Neural progenitor cell (in vitro differentiated cells): ENCODE data around the gene ACOT2. TPM values are rescaled to one million over a fixed set of nuclear protein-coding genes. Genes with fewer than 3 reads are reported as not detected.
"Not testable (repeated sequence)": the region's sequence is repeated elsewhere in the genome, so short reads cannot be mapped to it uniquely, and the experiment has no call there.

ENCODE experiments used
- DNase-seq: peaks from one replicate; pipeline ENCODE4 v3.0.0-alpha.2; 2016; ENCODE audit warnings: low spot score
- H2AFZ ChIP-seq: fragments of 200-600 bp; sonication (generic); replicated peaks from 2 replicates; pipeline ENCODE4 v1.6.1; 2016; ENCODE audit warnings: antibody characterized with exemption
- H3F3A ChIP-seq: fragments of 200-600 bp; sonication (generic); 2 replicates; pipeline ENCODE4 v1.6.1; 2016; ENCODE audit warnings: antibody characterized with exemption, low read depth
- H3K27ac ChIP-seq: fragments of 200-600 bp; sonication (generic); 2 replicates; pipeline ENCODE4 v1.5.1; 2016; ENCODE audit warnings: mild to moderate bottlenecking
- H3K27me3 ChIP-seq: fragments of 200-600 bp; sonication (generic); 2 replicates; pipeline ENCODE4 v1.6.1; 2016; ENCODE audit warnings: mild to moderate bottlenecking, moderate library complexity
- H3K36me3 ChIP-seq: fragments of 200-600 bp; sonication (generic); 2 replicates; pipeline ENCODE4 v1.5.1; 2016
- H3K4me1 ChIP-seq: fragments of 200-600 bp; sonication (generic); 2 replicates; pipeline ENCODE4 v1.6.1; 2016; ENCODE audit warnings: mixed run types
- H3K4me2 ChIP-seq: fragments of 200-600 bp; sonication (generic); 2 replicates; pipeline ENCODE4 v1.6.1; 2016
- H3K4me3 ChIP-seq: fragments of 200-600 bp; sonication (generic); 2 replicates; pipeline ENCODE4 v1.5.1; 2016
- H3K79me2 ChIP-seq: fragments of 200-600 bp; sonication (generic); 2 replicates; pipeline ENCODE4 v1.6.1; 2016; ENCODE audit warnings: low read depth
- H3K9ac ChIP-seq: fragments of 200-600 bp; sonication (generic); 2 replicates; pipeline ENCODE4 v1.6.1; 2016
- H3K9me3 ChIP-seq: fragments of 200-600 bp; sonication (generic); 2 replicates; pipeline ENCODE4 v1.5.1; 2016; ENCODE audit warnings: low read depth
- H4K20me1 ChIP-seq: fragments of 200-600 bp; sonication (generic); 2 replicates; pipeline ENCODE4 v1.6.1; 2016; ENCODE audit warnings: low read depth
- H3K27ac Mint-ChIP-seq: 3 replicates; pipeline ENCODE4 v1.8.0; 2021; ENCODE audit warnings: mixed read lengths
- H3K27me3 Mint-ChIP-seq: 2 replicates; pipeline ENCODE4 v1.8.0; 2022; ENCODE audit warnings: low read depth, mild to moderate bottlenecking, inconsistent platforms, moderate library complexity, mixed read lengths; ENCODE audit not compliant: insufficient read depth
- H3K36me3 Mint-ChIP-seq: 3 replicates; pipeline ENCODE4 v1.8.0; 2021; ENCODE audit warnings: mixed read lengths
- H3K4me1 Mint-ChIP-seq: 3 replicates; pipeline ENCODE4 v1.8.0; 2021; ENCODE audit warnings: mixed read lengths
- H3K4me3 Mint-ChIP-seq: 3 replicates; pipeline ENCODE4 v1.8.0; 2021; ENCODE audit warnings: mild to moderate bottlenecking, moderate library complexity, mixed read lengths
- H3K9me3 Mint-ChIP-seq: 3 replicates; pipeline ENCODE4 v1.8.0; 2020; ENCODE audit warnings: mixed read lengths
- EZH2 ChIP-seq: fragments of 200-600 bp; sonication (generic); IDR thresholded peaks from 2 replicates; pipeline ENCODE4 v1.6.1; 2017; ENCODE audit warnings: antibody characterized with exemption, mild to moderate bottlenecking, moderate library complexity
- EZH2phosphoT487 ChIP-seq: fragments of 200-600 bp; sonication (generic); IDR thresholded peaks from 2 replicates; pipeline ENCODE4 v1.6.1; 2017; ENCODE audit warnings: antibody characterized with exemption
- total RNA-seq: library from RNA; depleted of rRNA; stranded (reverse); fragments of >200 nt; gene quantifications from 2 replicates; pipeline ENCODE4 v1.2.3, GENCODE V29; 2015; ENCODE audit warnings: low replicate concordance
- TF ChIP-seq, protein P1 (sequence below): fragments of 200-600 bp; sonication (generic); IDR thresholded peaks from 2 replicates; pipeline ENCODE4 v1.5.1; 2017; ENCODE audit warnings: antibody characterized with exemption, mild to moderate bottlenecking

ACOT2 gene
- total RNA-seq, 1 donor from 2014 or later: 1.1 TPM

DNA sequence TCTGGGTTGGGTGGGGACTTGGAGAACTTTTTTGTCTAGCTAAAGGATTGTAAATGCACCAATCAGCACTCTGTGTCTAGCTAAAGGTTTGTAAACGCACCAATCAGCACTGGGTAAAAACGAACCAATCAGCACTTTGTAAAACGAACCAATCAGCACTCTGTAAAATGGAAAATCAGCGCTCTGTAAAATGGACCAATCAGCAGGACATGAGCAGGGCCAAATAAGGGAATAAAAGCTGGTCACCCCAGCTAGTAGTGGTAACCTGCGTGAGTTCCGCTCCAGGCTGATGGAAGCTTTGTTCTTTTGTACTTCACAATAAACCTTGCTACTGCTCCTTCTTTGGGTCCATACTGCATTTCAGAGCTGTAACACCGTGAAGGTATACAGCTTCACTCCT lies 1.7 kb upstream of the ACOT2 start:
- H3K9me3 Mint-ChIP-seq: peaks cover 8% of the 10 kb centered on the region
- Histone ChIP-seq H3K4me1 (no peaks in the 10 kb centered on the region), H3K36me3 (no peaks in the 10 kb centered on the region), H4K20me1 (no peaks in the 10 kb centered on the region), H3K79me2 (no peaks in the 10 kb centered on the region), H3K4me3 (no peak overlapping the region), H3F3A (no peaks in the 10 kb centered on the region), H3K27ac (no peak overlapping the region), H3K27me3 (peaks cover 5% of the 10 kb centered on the region), H3K9ac (no peak overlapping the region), H3K4me2 (no peak overlapping the region), H2AFZ (no peak overlapping the region), H3K9me3 (no peaks in the 10 kb centered on the region)
- H3K27me3 Mint-ChIP-seq: peaks cover 10% of the 10 kb centered on the region
- peaks cover 2% of the 10 kb centered on the region for H3K36me3 Mint-ChIP-seq
- TF ChIP-seq, protein P1, sequence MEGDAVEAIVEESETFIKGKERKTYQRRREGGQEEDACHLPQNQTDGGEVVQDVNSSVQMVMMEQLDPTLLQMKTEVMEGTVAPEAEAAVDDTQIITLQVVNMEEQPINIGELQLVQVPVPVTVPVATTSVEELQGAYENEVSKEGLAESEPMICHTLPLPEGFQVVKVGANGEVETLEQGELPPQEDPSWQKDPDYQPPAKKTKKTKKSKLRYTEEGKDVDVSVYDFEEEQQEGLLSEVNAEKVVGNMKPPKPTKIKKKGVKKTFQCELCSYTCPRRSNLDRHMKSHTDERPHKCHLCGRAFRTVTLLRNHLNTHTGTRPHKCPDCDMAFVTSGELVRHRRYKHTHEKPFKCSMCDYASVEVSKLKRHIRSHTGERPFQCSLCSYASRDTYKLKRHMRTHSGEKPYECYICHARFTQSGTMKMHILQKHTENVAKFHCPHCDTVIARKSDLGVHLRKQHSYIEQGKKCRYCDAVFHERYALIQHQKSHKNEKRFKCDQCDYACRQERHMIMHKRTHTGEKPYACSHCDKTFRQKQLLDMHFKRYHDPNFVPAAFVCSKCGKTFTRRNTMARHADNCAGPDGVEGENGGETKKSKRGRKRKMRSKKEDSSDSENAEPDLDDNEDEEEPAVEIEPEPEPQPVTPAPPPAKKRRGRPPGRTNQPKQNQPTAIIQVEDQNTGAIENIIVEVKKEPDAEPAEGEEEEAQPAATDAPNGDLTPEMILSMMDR: no peak
- no peak for TF ChIP-seq EZH2phosphoT487
- TF ChIP-seq EZH2: no peak
- no peak overlapping the region for H3K27ac Mint-ChIP-seq
- no peak for DNase-seq
- H3K4me1 Mint-ChIP-seq: peaks cover 30% of the 10 kb centered on the region
- H3K4me3 Mint-ChIP-seq: no peak overlapping the region

GRCh38 chr14:73567951-73568885 lies 795 bp upstream of the ACOT2 start:
- H3K27ac Mint-ChIP-seq: peak overlapping the region; percentile 27
- H3K4me3 ChIP-seq: no peak overlapping the region
- H2AFZ ChIP-seq: peak overlapping the region; percentile 50

DNA sequence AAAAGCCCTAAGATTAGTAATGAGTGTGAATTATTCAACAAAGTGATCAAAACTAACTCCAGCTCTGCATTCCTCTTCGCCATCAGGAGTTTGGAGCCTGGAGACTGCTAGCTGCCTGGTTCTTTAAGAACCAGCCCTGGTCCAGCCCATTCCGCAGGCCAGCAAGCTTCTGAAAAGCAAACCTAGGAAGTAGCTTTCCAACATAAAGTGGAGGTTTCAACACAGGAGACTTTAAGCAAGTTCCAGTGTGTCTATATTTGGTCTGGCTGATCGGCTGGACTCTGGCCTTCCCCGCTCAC lies 178 bp upstream of the ACOT2 start:
- H3K36me3 Mint-ChIP-seq, H4K20me1 ChIP-seq, DNase-seq, H3K9me3 ChIP-seq, H3K27ac ChIP-seq, H3K79me2 ChIP-seq, H3K36me3 ChIP-seq, H3K4me3 ChIP-seq, H3F3A ChIP-seq, H3K27me3 ChIP-seq, H3K9me3 Mint-ChIP-seq, H3K4me1 ChIP-seq, H3K9ac ChIP-seq: not testable (repeated sequence)
- H2AFZ ChIP-seq: peak overlapping the region; percentile 50
- Mint-ChIP-seq H3K27me3 (peaks cover 12% of the 10 kb centered on the region), H3K4me1 (peaks cover 30% of the 10 kb centered on the region), H3K4me3 (peak overlapping the region; percentile 81), H3K27ac (peak overlapping the region; percentile 27)
- H3K4me2 ChIP-seq: peak overlapping the region; percentile 32

More at GRCh38 chr14:73567951-73568885, 795 bp upstream of the ACOT2 start:
- peaks cover 11% of the 10 kb centered on the region for H3K27me3 Mint-ChIP-seq
- H3K4me3 Mint-ChIP-seq: peak overlapping the region; percentile 81
- Histone ChIP-seq H3F3A (no peaks in the 10 kb centered on the region), H3K9ac (no peak overlapping the region), H3K27ac (no peak overlapping the region), H3K9me3 (no peaks in the 10 kb centered on the region), H3K4me2 (peak overlapping the region; percentile 32), H3K79me2 (no peaks in the 10 kb centered on the region), H4K20me1 (no peaks in the 10 kb centered on the region), H3K4me1 (no peaks in the 10 kb centered on the region), H3K36me3 (no peaks in the 10 kb centered on the region), H3K27me3 (peaks cover 5% of the 10 kb centered on the region)
- H3K4me1 Mint-ChIP-seq: peaks cover 30% of the 10 kb centered on the region
- peaks cover 2% of the 10 kb centered on the region for H3K9me3 Mint-ChIP-seq
- DNase-seq: no peak
- TF ChIP-seq EZH2: no peak
- TF ChIP-seq, protein P1: no peak
- no peak for TF ChIP-seq EZH2phosphoT487
- peaks cover 3% of the 10 kb centered on the region for H3K36me3 Mint-ChIP-seq

DNA sequence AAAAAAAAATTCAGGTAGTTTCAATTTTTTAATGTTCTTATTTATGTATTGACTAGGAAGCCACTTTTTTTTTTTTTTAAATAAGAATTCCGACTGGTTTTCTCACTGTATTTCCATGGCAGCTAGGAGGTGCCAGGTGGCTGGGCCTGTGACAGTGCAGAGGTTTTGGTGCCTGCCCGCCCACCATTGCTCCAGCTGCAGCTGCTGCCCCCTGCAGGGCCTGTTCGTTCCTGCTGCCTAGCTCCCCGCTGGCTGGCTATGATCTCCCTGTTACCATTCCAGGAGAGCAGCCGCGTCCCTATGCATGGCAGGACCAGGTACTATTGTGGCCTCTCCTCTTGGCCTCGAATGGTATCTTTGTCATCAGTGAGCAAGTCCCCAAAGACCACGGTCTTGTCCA lies 1.9 kb downstream of the ACOT2 start:
- not testable (repeated sequence) for H3K27ac Mint-ChIP-seq, H2AFZ ChIP-seq, H3K9ac ChIP-seq, H3K4me1 ChIP-seq, H3F3A ChIP-seq, H3K4me2 ChIP-seq, H3K36me3 ChIP-seq, H3K4me3 Mint-ChIP-seq, H4K20me1 ChIP-seq, H3K79me2 ChIP-seq, H3K27me3 ChIP-seq, H3K36me3 Mint-ChIP-seq, H3K27ac ChIP-seq, H3K4me3 ChIP-seq, H3K9me3 ChIP-seq, H3K9me3 Mint-ChIP-seq
- TF ChIP-seq, protein P1: peak; percentile 58
- peaks cover 15% of the 10 kb centered on the region for H3K27me3 Mint-ChIP-seq
- H3K4me1 Mint-ChIP-seq: peaks cover 23% of the 10 kb centered on the region
- DNase-seq: peak; percentile 46

DNA sequence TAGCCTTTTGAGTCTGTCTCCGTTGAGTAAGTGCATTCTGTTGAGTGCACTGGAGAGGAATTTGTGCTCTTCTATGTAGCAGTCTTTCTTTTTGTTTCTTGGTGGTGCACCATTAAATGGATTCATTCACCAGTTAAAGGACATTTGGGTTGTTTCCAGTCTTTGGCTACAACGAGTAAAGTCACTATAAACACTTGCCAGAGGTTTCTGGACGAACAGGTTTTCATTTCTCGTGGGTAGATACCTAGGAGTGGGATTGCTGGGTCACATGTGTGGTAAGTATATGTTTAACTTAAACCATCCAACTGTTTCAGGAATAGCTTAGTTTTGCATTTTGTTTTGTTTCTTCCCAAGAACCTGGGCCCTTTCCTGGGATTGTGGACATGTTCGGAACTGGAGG lies 4.0 kb downstream of the ACOT2 start:
- Mint-ChIP-seq H3K27me3 (peaks cover 15% of the 10 kb centered on the region), H3K4me1 (peaks cover 18% of the 10 kb centered on the region)
- not testable (repeated sequence) for H3K9me3 ChIP-seq, H3K4me3 ChIP-seq, H3K9ac ChIP-seq, H3K4me1 ChIP-seq, H3K36me3 Mint-ChIP-seq, H3K4me3 Mint-ChIP-seq, H3K9me3 Mint-ChIP-seq, H3K4me2 ChIP-seq, H3K27me3 ChIP-seq, H3K27ac ChIP-seq, H4K20me1 ChIP-seq, H2AFZ ChIP-seq, H3K79me2 ChIP-seq, H3F3A ChIP-seq, H3K36me3 ChIP-seq, DNase-seq, H3K27ac Mint-ChIP-seq

- H3K27ac Mint-ChIP-seq, H3K4me3 ChIP-seq, H2AFZ ChIP-seq, H3K9me3 ChIP-seq, H3K9ac ChIP-seq, H4K20me1 ChIP-seq, H3K36me3 Mint-ChIP-seq, H3K9me3 Mint-ChIP-seq, DNase-seq, H3K79me2 ChIP-seq, H3K4me3 Mint-ChIP-seq, H3K36me3 ChIP-seq, H3K4me2 ChIP-seq, H3K27ac ChIP-seq, H3K27me3 ChIP-seq, H3K4me1 ChIP-seq, H3F3A ChIP-seq: not testable (repeated sequence)
- Mint-ChIP-seq H3K27me3 (peaks cover 12% of the 10 kb centered on the region), H3K4me1 (peaks cover 11% of the 10 kb centered on the region)
Measured at GRCh38 chr14:73573740-73574139, 4.7 kb downstream of the ACOT2 start.
